HepG2 (cell line): ENCODE data around the gene ING5. TPM values are rescaled to one million over a fixed set of nuclear protein-coding genes. Genes with fewer than 3 reads are reported as not detected.

Experiments
- ISL2 ChIP-seq: sonication (generic); formaldehyde crosslinking; IDR thresholded peaks from 2 replicates; pipeline ENCODE4 v1.5.0; 2020; ENCODE audit warnings: missing genetic modification reagents
- NR2F2 ChIP-seq: IDR thresholded peaks from 2 replicates; pipeline ENCODE4 v1.6.1; 2012; ENCODE audit warnings: low read depth, inconsistent platforms, borderline replicate concordance
- PAWR ChIP-seq: sonication (generic); formaldehyde crosslinking; IDR thresholded peaks from 2 replicates; pipeline ENCODE4 v1.4.0; 2020; ENCODE audit warnings: missing genetic modification reagents, mild to moderate bottlenecking, borderline replicate concordance
- ZBTB33 ChIP-seq: sonication (generic); formaldehyde crosslinking; IDR thresholded peaks from 2 replicates; pipeline ENCODE4 v1.4.0; 2020; ENCODE audit warnings: missing genetic modification reagents
- ZBTB39 ChIP-seq: sonication (generic); formaldehyde crosslinking; IDR thresholded peaks from 2 replicates; pipeline ENCODE4 v1.5.0; 2020; ENCODE audit warnings: missing genetic modification reagents
- ZFAT ChIP-seq: sonication (generic); formaldehyde crosslinking; conservative IDR thresholded peaks from 2 replicates; pipeline ENCODE4 v1.8.1; 2023; ENCODE audit warnings: missing genetic modification reagents, inconsistent platforms
- ZFYVE20 ChIP-seq: sonication (generic); formaldehyde crosslinking; IDR thresholded peaks from 2 replicates; pipeline ENCODE4 v1.8.0; 2023; ENCODE audit warnings: low read depth, mild to moderate bottlenecking, moderate library complexity, missing genetic modification reagents, borderline replicate concordance
- ZGPAT ChIP-seq: IDR thresholded peaks from 2 replicates; pipeline ENCODE4 v1.6.1; 2016; ENCODE audit warnings: mild to moderate bottlenecking
- ZNF574 ChIP-seq: sonication (generic); formaldehyde crosslinking; IDR thresholded peaks from 2 replicates; pipeline ENCODE4 v1.4.0; 2020; ENCODE audit warnings: missing genetic modification reagents
- ZNF619 ChIP-seq: sonication (generic); formaldehyde crosslinking; IDR thresholded peaks from 2 replicates; pipeline ENCODE4 v1.4.0; 2020; ENCODE audit warnings: mild to moderate bottlenecking, missing genetic modification reagents
- ZNF839 ChIP-seq: sonication (generic); formaldehyde crosslinking; IDR thresholded peaks from 2 replicates; pipeline ENCODE4 v1.4.0; 2020; ENCODE audit warnings: missing genetic modification reagents, mild to moderate bottlenecking, borderline replicate concordance
- polyA plus RNA-seq, 8 experiments: library from polyadenylated mRNA; depleted of rRNA in 3 of 8; stranded (reverse) in 7 of 8; unstranded in 1 of 8; fragments of >200 nt; fragmentation: Illumina TruSeq in 4 of 8; extraction: Trizol in 4 of 8; gene quantifications; 2 replicates each; pipeline versions ENCODE4 v1.2.1 to v1.2.3, GENCODE V29; 2011 to 2016; ENCODE audit warnings: low read depth in 4 of 8, missing spikeins in 1 of 8, mixed read lengths in 1 of 8; ENCODE audit not compliant: insufficient read depth in 1 of 8
- total RNA-seq, 5 experiments: library from RNA; depleted of rRNA; stranded (reverse); fragments of >200 nt; fragmentation: Illumina TruSeq; extraction: Trizol; gene quantifications; 2 replicates each; pipeline ENCODE4 v1.2.3, GENCODE V29; 2016; ENCODE audit warnings: low read depth in 1 of 5
- TF ChIP-seq, protein P1 (sequence below): sonication (generic); formaldehyde crosslinking; IDR thresholded peaks from 2 replicates; pipeline ENCODE4 v1.8.1; 2023; ENCODE audit warnings: mild to moderate bottlenecking, inconsistent platforms, moderate library complexity, missing genetic modification reagents, borderline replicate concordance
- TF ChIP-seq, protein P2 (sequence below): sonication (generic); formaldehyde crosslinking; IDR thresholded peaks from 2 replicates; pipeline ENCODE4 v1.4.0; 2020; ENCODE audit warnings: missing genetic modification reagents

Gene ING5
- total and polyA plus RNA-seq, 2 of the 13 experiments (the other 11 are each of a cell fraction or from before 2014, with no cell fraction given): 61.9 to 71.9 TPM

DNA sequence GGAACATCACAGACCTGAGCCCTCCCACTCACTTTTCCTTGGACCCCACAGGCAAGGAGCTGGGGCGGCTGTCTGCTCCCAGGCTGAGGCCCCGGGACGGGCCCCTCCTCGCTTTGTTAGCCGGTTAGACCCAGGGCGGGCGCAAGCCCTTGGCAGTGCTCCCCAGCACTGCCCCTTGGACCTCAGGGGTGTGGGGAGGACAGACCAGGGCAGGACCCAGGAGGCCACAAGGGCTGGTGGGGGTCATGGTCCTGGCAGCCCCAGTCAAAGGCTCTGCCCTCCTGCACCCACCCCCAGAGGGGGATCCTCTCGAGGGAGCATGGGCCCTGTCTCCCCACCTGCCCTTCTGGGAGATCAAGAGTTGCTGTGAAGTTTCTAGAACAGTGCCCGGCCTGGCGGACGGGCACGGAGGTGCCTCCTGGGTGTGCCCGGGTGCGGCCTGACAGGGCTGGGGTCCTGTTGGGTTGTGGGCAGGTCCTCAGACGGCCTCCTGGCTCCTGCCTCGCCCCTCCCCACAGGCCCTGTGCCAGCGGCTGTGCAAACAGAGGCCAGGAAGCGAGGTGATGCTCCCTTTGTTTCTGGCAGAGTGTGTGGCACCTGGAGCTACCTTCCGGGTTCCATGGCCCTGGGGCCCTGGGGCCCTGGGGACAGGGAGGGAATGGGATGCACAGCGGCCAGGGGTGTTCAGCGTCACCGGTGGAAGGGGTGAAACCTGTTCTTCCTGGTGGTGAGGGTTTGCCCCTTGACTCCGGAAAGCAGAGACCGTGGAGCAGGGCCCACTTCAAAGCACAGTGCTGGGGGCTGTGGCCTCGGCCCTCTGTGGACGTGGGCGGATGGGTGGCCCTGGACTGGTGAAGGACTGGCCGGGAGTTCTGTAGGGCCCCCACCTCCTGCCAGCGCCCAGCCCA, 71.9 kb downstream of the ING5 start (continued):
- TF ChIP-seq, protein P1, sequence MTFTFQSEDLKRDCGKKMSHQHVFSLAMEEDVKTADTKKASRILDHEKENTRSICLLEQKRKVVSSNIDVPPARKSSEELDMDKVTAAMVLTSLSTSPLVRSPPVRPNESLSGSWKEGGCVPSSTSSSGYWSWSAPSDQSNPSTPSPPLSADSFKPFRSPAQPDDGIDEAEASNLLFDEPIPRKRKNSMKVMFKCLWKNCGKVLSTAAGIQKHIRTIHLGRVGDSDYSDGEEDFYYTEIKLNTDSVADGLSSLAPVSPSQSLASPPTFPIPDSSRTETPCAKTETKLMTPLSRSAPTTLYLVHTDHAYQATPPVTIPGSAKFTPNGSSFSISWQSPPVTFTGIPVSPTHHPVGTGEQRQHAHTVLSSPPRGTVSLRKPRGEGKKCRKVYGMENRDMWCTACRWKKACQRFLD (CRISPR knock-in tag): no peak
- TF ChIP-seq NR2F2: peak; percentile 19; the same call in 1 of the 2 replicates
- peak; percentile 22; the same call in 1 of the 2 replicates for TF ChIP-seq ZNF619 (CRISPR knock-in tag)
- no peak; the same call in 1 of the 2 replicates for TF ChIP-seq ZBTB39 (CRISPR knock-in tag)
- TF ChIP-seq ZBTB33: 0 out of 2 replicates have a peak, but pooled peaks have one; percentile 28
- no peak for TF ChIP-seq ZNF839 (CRISPR knock-in tag)
- TF ChIP-seq ZNF574 (CRISPR knock-in tag): peak; percentile 59; the same call in 1 of the 2 replicates
- TF ChIP-seq PAWR (CRISPR knock-in tag): 0 out of 2 replicates have a peak, but pooled peaks have one; percentile 4
- peak; percentile 50; the same call in 1 of the 2 replicates for TF ChIP-seq ISL2 (CRISPR knock-in tag)
- TF ChIP-seq ZGPAT: peak; percentile 63
- TF ChIP-seq, protein P2, sequence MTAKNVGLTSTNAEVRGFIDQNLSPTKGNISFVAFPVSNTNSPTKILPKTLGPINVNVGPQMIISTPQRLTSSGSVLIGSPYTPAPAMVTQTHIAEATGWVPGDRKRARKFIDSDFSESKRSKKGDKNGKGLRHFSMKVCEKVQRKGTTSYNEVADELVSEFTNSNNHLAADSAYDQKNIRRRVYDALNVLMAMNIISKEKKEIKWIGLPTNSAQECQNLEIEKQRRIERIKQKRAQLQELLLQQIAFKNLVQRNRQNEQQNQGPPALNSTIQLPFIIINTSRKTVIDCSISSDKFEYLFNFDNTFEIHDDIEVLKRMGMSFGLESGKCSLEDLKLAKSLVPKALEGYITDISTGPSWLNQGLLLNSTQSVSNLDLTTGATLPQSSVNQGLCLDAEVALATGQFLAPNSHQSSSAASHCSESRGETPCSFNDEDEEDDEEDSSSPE (CRISPR knock-in tag): no peak; the same call in 1 of the 2 replicates
- no peak for TF ChIP-seq ZFYVE20
- TF ChIP-seq ZFAT (CRISPR knock-in tag): no peak
